Endothelial cell of umbilical vein (primary cell): ENCODE results near the gene CRYBG3. TPM values are rescaled to one million over a fixed set of nuclear protein-coding genes. Genes with fewer than 3 reads are reported as not detected.

ENCODE experiments used
- BruUV-seq: library from RNA; stranded (reverse); fragments of 400-500 nt; replicated peaks from 2 replicates; lab custom pipeline; 2021; lab: Mats Ljungman, UMichigan
- CTCF ChIA-PET: fragments of 300-600, 350-600 bp; sonication (Branson Sonifier 250); formaldehyde crosslinking; loops from one replicate; lab custom pipeline; 2021; ENCODE audit warnings: antibody characterized with exemption, inconsistent platforms; lab: Charles Lee
- POLR2A ChIA-PET: fragments of 300-600, 350-600 bp; sonication (Branson Sonifier 250); formaldehyde crosslinking; loops from one replicate; lab custom pipeline; 2021; ENCODE audit warnings: antibody characterized with exemption, inconsistent platforms; lab: Charles Lee
- DNase-seq: peaks from one replicate; pipeline ENCODE4 v3.0.0-alpha.2; 2011; ENCODE audit warnings: low read depth, low spot score
- FAIRE-seq: peaks from 2 replicates; lab custom pipeline; 2011; peaks lifted over from hg19 to GRCh38; lab: Jason Lieb, UNC
- H2AFZ ChIP-seq: 2 replicates; pipeline ENCODE4 v1.6.0; 2012; ENCODE audit warnings: low read depth, low read length, control low read depth, inconsistent platforms
- H3K27ac ChIP-seq: 2 replicates; pipeline ENCODE4 v1.5.1; 2011; ENCODE audit warnings: low read depth, mild to moderate bottlenecking, control low read depth, low read length, moderate library complexity; ENCODE audit not compliant: insufficient read depth
- H3K27me3 ChIP-seq, 2 experiments: 2 replicates each; pipeline versions ENCODE4 v1.6.0 to v1.6.1; 2011; ENCODE audit warnings: low read length in 2 of 2, mixed read lengths in 1 of 2; ENCODE audit not compliant: control insufficient read depth in 2 of 2, insufficient read depth in 2 of 2
- H3K36me3 ChIP-seq, 2 experiments: 2 replicates in 1 of 2; 3 replicates in 1 of 2; pipeline ENCODE4 v1.5.1; 2011; ENCODE audit warnings: low read length in 2 of 2, mild to moderate bottlenecking in 1 of 2, moderate library complexity in 1 of 2; ENCODE audit not compliant: control insufficient read depth in 2 of 2, insufficient read depth in 2 of 2; ENCODE audit errors: extremely low read depth in 1 of 2
- H3K4me1 ChIP-seq: 3 replicates; pipeline ENCODE4 v1.5.1; 2011; ENCODE audit warnings: mild to moderate bottlenecking, low read length; ENCODE audit not compliant: control insufficient read depth, insufficient read depth; ENCODE audit errors: extremely low read depth
- H3K4me2 ChIP-seq: 2 replicates; pipeline ENCODE4 v1.6.1; 2011; ENCODE audit warnings: low read length, control low read depth, mixed read lengths; ENCODE audit not compliant: insufficient read depth
- H3K4me3 ChIP-seq, 3 experiments: fragments of 200-600 bp in 1 of 3; sonication (generic), shearing (Covaris generic) in 1 of 3; replicated peaks in 1 of 3; 2 replicates each; pipeline ENCODE4 v1.5.1; 2011 to 2016; ENCODE audit warnings: control low read depth in 3 of 3, low read length in 3 of 3, mild to moderate bottlenecking in 2 of 3, inconsistent platforms in 1 of 3, low read depth in 1 of 3, moderate library complexity in 1 of 3; ENCODE audit not compliant: insufficient read depth in 1 of 3
- H3K79me2 ChIP-seq: 2 replicates; pipeline ENCODE4 v1.6.0; 2012; ENCODE audit warnings: low read length, inconsistent platforms; ENCODE audit not compliant: control insufficient read depth, insufficient read depth
- H3K9ac ChIP-seq: replicated peaks from 2 replicates; pipeline ENCODE3; 2011; ENCODE audit warnings: low read length, control low read depth; ENCODE audit not compliant: insufficient read depth; ENCODE audit errors: extremely low read depth
- H3K9me1 ChIP-seq: replicated peaks from 3 replicates; pipeline ENCODE4 v1.6.0; 2011; ENCODE audit warnings: mild to moderate bottlenecking, low read length; ENCODE audit not compliant: control insufficient read depth, insufficient read depth; ENCODE audit errors: extremely low read depth
- H3K9me3 ChIP-seq: replicated peaks from 2 replicates; pipeline ENCODE4 v1.5.1; 2012; ENCODE audit warnings: low read length, inconsistent platforms; ENCODE audit not compliant: control insufficient read depth, insufficient read depth
- H4K20me1 ChIP-seq: replicated peaks from 2 replicates; pipeline ENCODE3; 2011; ENCODE audit warnings: mild to moderate bottlenecking, low read length; ENCODE audit not compliant: control insufficient read depth, insufficient read depth; ENCODE audit errors: extremely low read depth
- CTCF ChIP-seq, 2 donors: IDR thresholded peaks; 1 replicate in 1 of 2; 2 replicates in 1 of 2; pipeline ENCODE4 v1.5.1; 2011; ENCODE audit warnings: low read length in 2 of 2, mild to moderate bottlenecking in 2 of 2, moderate library complexity in 2 of 2, control low read depth in 1 of 2, inconsistent platforms in 1 of 2, low read depth in 1 of 2; ENCODE audit not compliant: insufficient read depth in 1 of 2; ENCODE audit errors: extremely low read depth in 1 of 2
- EZH2 ChIP-seq: IDR thresholded peaks from 2 replicates; pipeline ENCODE4 v1.6.1; 2012; ENCODE audit warnings: borderline replicate concordance, low read depth, mild to moderate bottlenecking, moderate library complexity, low read length, inconsistent platforms; ENCODE audit not compliant: severe bottlenecking
- FOS ChIP-seq: IDR thresholded peaks from 2 replicates; pipeline ENCODE4 v1.6.1; 2011; ENCODE audit warnings: mild to moderate bottlenecking, low read length, moderate library complexity, borderline replicate concordance; ENCODE audit not compliant: insufficient read depth
- GATA2 ChIP-seq: IDR thresholded peaks from 2 replicates; pipeline ENCODE4 v1.7.0; 2011; ENCODE audit warnings: low read depth, mild to moderate bottlenecking, moderate library complexity, mixed read lengths, low read length; ENCODE audit not compliant: insufficient read length, insufficient read depth
- JUN ChIP-seq: IDR thresholded peaks from 2 replicates; pipeline ENCODE4 v1.6.1; 2011; ENCODE audit warnings: borderline replicate concordance, low read depth; ENCODE audit not compliant: insufficient read length, insufficient read depth
- MYC ChIP-seq: IDR thresholded peaks from one replicate; pipeline ENCODE4 v1.6.1; 2011; ENCODE audit warnings: mild to moderate bottlenecking, low read depth, low read length
- POLR2A ChIP-seq: IDR thresholded peaks from 2 replicates; pipeline ENCODE4 v1.6.1; 2012; ENCODE audit warnings: low read depth, mild to moderate bottlenecking, control low read depth, low read length
- POLR2AphosphoS5 ChIP-seq: IDR thresholded peaks from 2 replicates; pipeline ENCODE4 v1.6.1; 2012; ENCODE audit warnings: low read depth, mild to moderate bottlenecking, control low read depth, low read length, moderate library complexity; ENCODE audit not compliant: insufficient read depth
- dilution Hi-C: fragments of 300-500 bp; cut with MboI; formaldehyde crosslinking; loops from one replicate; pipeline ENCODE4 v1.15.0; 2019; ENCODE audit warnings: low sequenced_read_pairs; ENCODE audit not compliant: extremely low pct_ligation_motif_present
- intact Hi-C: fragments of 100-400 bp; cut with micrococcal nuclease; formaldehyde crosslinking; loops from one replicate; pipeline ENCODE4 v1.10.0; 2022
- polyA plus RNA-seq, 4 experiments: library from polyadenylated mRNA; depleted of rRNA in 3 of 4; stranded (reverse) in 3 of 4; unstranded in 1 of 4; fragments of >200 nt; gene quantifications; 2 replicates each; pipeline versions ENCODE4 v1.2.1 to v1.2.3, GENCODE V29; 2011 to 2012; ENCODE audit warnings: missing spikeins in 1 of 4
- total RNA-seq: library from RNA; stranded (reverse); gene quantifications from 2 replicates; pipeline ENCODE4 v1.2.3, GENCODE V29; 2021
- TF ChIP-seq, protein P1 (sequence below): IDR thresholded peaks from 2 replicates; pipeline ENCODE4 v1.6.1; 2011; ENCODE audit not compliant: insufficient read depth, insufficient read length

The CRYBG3 gene
- total and polyA plus RNA-seq, 2 donors (not counting 3 experiments of a cell fraction or from before 2014, with no cell fraction given): 2.8 to 15.0 TPM

DNA sequence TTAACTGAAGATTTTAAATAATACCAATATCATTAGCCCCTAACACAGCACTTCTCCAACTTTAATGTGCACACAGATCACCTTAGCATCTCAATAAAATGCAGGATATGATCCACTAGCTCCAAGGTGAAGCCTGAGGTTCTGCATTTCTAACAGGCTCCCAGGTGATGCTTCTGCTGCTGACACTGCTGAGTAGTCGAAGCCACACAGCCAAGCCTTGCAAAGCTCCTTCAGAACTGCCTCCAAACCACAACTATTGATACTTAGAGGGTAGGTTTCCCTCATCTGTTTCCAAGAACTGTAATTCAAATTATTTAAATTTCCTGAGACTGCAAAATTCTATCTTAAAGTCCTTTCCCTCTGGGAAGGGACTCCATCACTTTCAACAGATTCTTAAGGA is 146.6 kb downstream of the CRYBG3 start:
- TF ChIP-seq JUN (no peak), POLR2AphosphoS5 (no peak), POLR2A (no peak), GATA2 (no peak), CTCF (IDR thresholded peaks at IDR 0.05; ENCODE audit: extremely low read depth in 1 of 2, insufficient read depth in 1 of 2, low read depth in 1 of 2, low read length in 2 of 2) (no peak), MYC (no peak), EZH2 (no peak), FOS (no peak)
- TF ChIP-seq, protein P1, sequence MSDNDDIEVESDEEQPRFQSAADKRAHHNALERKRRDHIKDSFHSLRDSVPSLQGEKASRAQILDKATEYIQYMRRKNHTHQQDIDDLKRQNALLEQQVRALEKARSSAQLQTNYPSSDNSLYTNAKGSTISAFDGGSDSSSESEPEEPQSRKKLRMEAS: no peak
- no peaks in the 10 kb centered on the region for H3K27me3 ChIP-seq
- H3K36me3 ChIP-seq: no peaks in the 10 kb centered on the region
- FAIRE-seq (no peak), DNase-seq (no peak)
- POLR2A ChIA-PET: no interaction called here
- intact Hi-C loops: no loop called here
- dilution Hi-C loops: no loop called here
- H3K9me3 ChIP-seq: no peaks in the 10 kb centered on the region
- H3K4me2 ChIP-seq: no peak overlapping the region
- no peaks in the 10 kb centered on the region for H3K9me1 ChIP-seq
- no TSS peak for BruUV-seq
- H4K20me1 ChIP-seq: no peaks in the 10 kb centered on the region
- no peak overlapping the region for H3K9ac ChIP-seq
- no peak overlapping the region for H3K4me3 ChIP-seq
- H3K4me1 ChIP-seq: peaks cover 17% of the 10 kb centered on the region
- H3K27ac ChIP-seq: no peak overlapping the region
- CTCF ChIA-PET: interaction anchor here (1.6 kb wide), 1 partner anchor 203 kb away, joined by 4 read pairs; the partner anchor contains the start of gene ARL6
- H3K79me2 ChIP-seq: peaks cover 48% of the 10 kb centered on the region
- H2AFZ ChIP-seq: no peak overlapping the region
